ENCODE results near the gene SHISAL1.

Gene SHISAL1

GRCh38 chr22:44215287-44215686 lies 97.5 kb downstream of the SHISAL1 start:
- DNase-seq (ENCODE audit: low read depth in 1 of 2, low spot score in 1 of 2): no peak
- TF ChIP-seq SPI1 (IDR thresholded peaks at IDR 0.05; ENCODE audit: borderline replicate concordance, low read depth): no peak
- no peak for TF ChIP-seq GABPA (IDR thresholded peaks at IDR 0.05; ENCODE audit: low read depth)
- TF ChIP-seq POLR2AphosphoS5 (IDR thresholded peaks at IDR 0.05; ENCODE audit: low read depth): no peak
- no peak for TF ChIP-seq REST (IDR thresholded peaks at IDR 0.05; ENCODE audit: insufficient replicate concordance, low read depth)
- no peak for TF ChIP-seq CTCF (IDR thresholded peaks at IDR 0.05; ENCODE audit: insufficient read depth, low read length)
- Histone ChIP-seq H3K27ac (replicated peaks) (no peak overlapping the region), H3K4me3 (replicated peaks; ENCODE audit: insufficient read depth, low read length) (no peak overlapping the region), H3K27me3 (ENCODE audit: insufficient read depth, poor library complexity, severe bottlenecking) (no peaks in the 10 kb centered on the region)

- Histone ChIP-seq H3K4me3 (replicated peaks; ENCODE audit: insufficient read depth, low read length) (no peak overlapping the region), H3K27ac (replicated peaks) (no peak overlapping the region), H3K27me3 (ENCODE audit: insufficient read depth, poor library complexity, severe bottlenecking) (no peaks in the 10 kb centered on the region)
- TF ChIP-seq REST (IDR thresholded peaks at IDR 0.05; ENCODE audit: insufficient replicate concordance, low read depth): no peak
- DNase-seq (ENCODE audit: low read depth in 1 of 2, low spot score in 1 of 2): no peak
Observed at GRCh38 chr22:44214764-44215163, 98.0 kb downstream of the SHISAL1 start.

GRCh38 chr22:44214187-44214586 lies 98.6 kb downstream of the SHISAL1 start:
- DNase-seq (ENCODE audit: low read depth in 1 of 2, low spot score in 1 of 2): no peak
- Histone ChIP-seq H3K27ac (replicated peaks) (no peak overlapping the region), H3K27me3 (ENCODE audit: insufficient read depth, poor library complexity, severe bottlenecking) (no peaks in the 10 kb centered on the region), H3K4me3 (replicated peaks; ENCODE audit: insufficient read depth, low read length) (no peak overlapping the region)
- TF ChIP-seq POLR2AphosphoS5 (IDR thresholded peaks at IDR 0.05; ENCODE audit: low read depth) (no peak), REST (IDR thresholded peaks at IDR 0.05; ENCODE audit: insufficient replicate concordance, low read depth) (no peak), CTCF (IDR thresholded peaks at IDR 0.05; ENCODE audit: insufficient read depth, low read length) (no peak), SPI1 (IDR thresholded peaks at IDR 0.05; ENCODE audit: borderline replicate concordance, low read depth) (no peak), GABPA (IDR thresholded peaks at IDR 0.05; ENCODE audit: low read depth) (no peak)

Data from HL-60 (cell line).